Measurements from ENCODE around the gene MUSTN1. TPM values are rescaled to one million over a fixed set of nuclear protein-coding genes. Genes with fewer than 3 reads are reported as not detected.
A peak's percentile ranks its signal among the peaks of the same experiment; 100 is the strongest.

MUSTN1 gene
- total and polyA plus RNA-seq, 2 donors (not counting 3 experiments of a cell fraction or from before 2014, with no cell fraction given) = 1.1 to 2.2 TPM

GRCh38 chr3:52851348-52851747 lies 16.5 kb upstream of the MUSTN1 start:
- no peak overlapping the region for H2AFZ ChIP-seq (ENCODE audit: low read depth, low read length)

DNA sequence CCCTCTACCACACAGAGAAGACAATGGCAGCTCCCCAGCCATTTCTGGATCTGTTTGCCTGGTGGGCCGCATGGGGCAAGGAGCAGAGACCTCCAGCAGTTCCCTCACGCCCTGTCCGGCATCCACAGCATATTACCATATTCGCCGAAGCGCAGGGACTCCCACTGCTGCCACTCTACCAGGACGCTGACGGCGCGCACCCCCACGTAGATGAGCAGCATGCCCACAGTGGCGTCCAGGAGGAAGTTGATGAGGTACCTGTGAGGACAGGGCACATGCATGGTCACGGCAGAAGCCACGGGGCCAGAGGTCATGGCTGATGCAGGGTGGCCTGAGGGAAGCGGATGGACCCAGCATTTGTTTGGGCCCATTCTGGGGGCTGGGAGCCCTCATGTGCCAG lies 14.8 kb upstream of the MUSTN1 start:
- Histone ChIP-seq H3K9me1 (replicated peaks; ENCODE audit: control insufficient read depth, extremely low read depth, insufficient read depth, low read length) (no peaks in the 10 kb centered on the region), H3K36me3 (ENCODE audit: control insufficient read depth in 2 of 2, extremely low read depth in 1 of 2, insufficient read depth in 2 of 2, low read length in 2 of 2) (peaks cover 0 to 5% of the 10 kb centered on the region in 2 experiments), H3K9ac (replicated peaks; ENCODE audit: extremely low read depth, insufficient read depth, low read length) (no peak overlapping the region), H4K20me1 (replicated peaks; ENCODE audit: control insufficient read depth, extremely low read depth, insufficient read depth, low read length) (no peaks in the 10 kb centered on the region), H3K4me2 (ENCODE audit: insufficient read depth, low read length) (no peak overlapping the region), H3K79me2 (ENCODE audit: control insufficient read depth, insufficient read depth, low read length) (no peaks in the 10 kb centered on the region), H3K27me3 (ENCODE audit: control insufficient read depth in 2 of 2, insufficient read depth in 2 of 2, low read length in 2 of 2) (no peaks in the 10 kb centered on the region), H3K4me3 (replicated peaks in 1 of 3; ENCODE audit: insufficient read depth in 1 of 3, low read depth in 1 of 3, low read length in 3 of 3) (no peak overlapping the region), H2AFZ (ENCODE audit: low read depth, low read length) (no peak overlapping the region), H3K4me1 (ENCODE audit: control insufficient read depth, extremely low read depth, insufficient read depth, low read length) (no peaks in the 10 kb centered on the region), H3K27ac (ENCODE audit: insufficient read depth, low read depth, low read length) (no peak overlapping the region), H3K9me3 (replicated peaks; ENCODE audit: control insufficient read depth, insufficient read depth, low read length) (no peaks in the 10 kb centered on the region)
- ChIA-PET CTCF (interaction anchor here (1.1 to 2.1 kb wide), 3 partner anchors 11 to 51 kb away, joined by 3 to 7 read pairs (median 6); no protein-coding TSS in a partner anchor), POLR2A (no interaction called here)
- DNase-seq (ENCODE audit: low read depth, low spot score) (no peak), FAIRE-seq (no peak)
- dilution Hi-C loops (cut with MboI; ENCODE audit: extremely low pct_ligation_motif_present, low sequenced_read_pairs) (no loop called here), intact Hi-C loops (cut with micrococcal nuclease) (no loop called here)
- TF ChIP-seq MAX (IDR thresholded peaks at IDR 0.05; ENCODE audit: insufficient read depth, insufficient read length) (no peak), MYC (IDR thresholded peaks at IDR 0.05; ENCODE audit: low read depth, low read length) (no peak), FOS (IDR thresholded peaks at IDR 0.05; ENCODE audit: borderline replicate concordance, insufficient read depth, low read length) (no peak), GATA2 (IDR thresholded peaks at IDR 0.05; ENCODE audit: insufficient read depth, insufficient read length, low read depth, low read length) (no peak), JUN (IDR thresholded peaks at IDR 0.05; ENCODE audit: borderline replicate concordance, insufficient read depth, insufficient read length, low read depth) (no peak)
- BruUV-seq (replicated peaks) = no TSS peak

More at GRCh38 chr3:52851348-52851747, 16.5 kb upstream of the MUSTN1 start:
- peak; percentile 39 for DNase-seq (ENCODE audit: low read depth, low spot score)
- Histone ChIP-seq H3K9ac (replicated peaks; ENCODE audit: extremely low read depth, insufficient read depth, low read length) (no peak overlapping the region), H3K4me3 (replicated peaks in 1 of 3; ENCODE audit: insufficient read depth in 1 of 3, low read depth in 1 of 3, low read length in 3 of 3) (no peak overlapping the region), H3K4me2 (ENCODE audit: insufficient read depth, low read length) (no peak overlapping the region), H4K20me1 (replicated peaks; ENCODE audit: control insufficient read depth, extremely low read depth, insufficient read depth, low read length) (no peaks in the 10 kb centered on the region), H3K36me3 (ENCODE audit: control insufficient read depth in 2 of 2, extremely low read depth in 1 of 2, insufficient read depth in 2 of 2, low read length in 2 of 2) (peaks cover 0 to 5% of the 10 kb centered on the region in 2 experiments), H3K9me3 (replicated peaks; ENCODE audit: control insufficient read depth, insufficient read depth, low read length) (no peaks in the 10 kb centered on the region), H3K79me2 (ENCODE audit: control insufficient read depth, insufficient read depth, low read length) (no peaks in the 10 kb centered on the region), H3K4me1 (ENCODE audit: control insufficient read depth, extremely low read depth, insufficient read depth, low read length) (no peaks in the 10 kb centered on the region), H3K9me1 (replicated peaks; ENCODE audit: control insufficient read depth, extremely low read depth, insufficient read depth, low read length) (no peaks in the 10 kb centered on the region), H3K27me3 (ENCODE audit: control insufficient read depth in 2 of 2, insufficient read depth in 2 of 2, low read length in 2 of 2) (no peaks in the 10 kb centered on the region), H3K27ac (ENCODE audit: insufficient read depth, low read depth, low read length) (no peak overlapping the region)
- TF ChIP-seq CTCF (IDR thresholded peaks at IDR 0.05; ENCODE audit: extremely low read depth in 1 of 2, insufficient read depth in 1 of 2, low read depth in 1 of 2, low read length in 2 of 2) (peak; percentile 34 to 56), JUN (IDR thresholded peaks at IDR 0.05; ENCODE audit: borderline replicate concordance, insufficient read depth, insufficient read length, low read depth) (no peak)
- BruUV-seq (replicated peaks) = no TSS peak
- intact Hi-C loops (cut with micrococcal nuclease) (loop anchor here (1.0 kb wide), 2 partner anchors 83 to 221 kb away; no protein-coding TSS in a partner anchor), dilution Hi-C loops (cut with MboI; ENCODE audit: extremely low pct_ligation_motif_present, low sequenced_read_pairs) (no loop called here)
- POLR2A ChIA-PET = no interaction called here
- no peak for FAIRE-seq
- CTCF ChIA-PET = interaction anchor here (1.0 to 2.1 kb wide), 4 partner anchors 9 to 220 kb away, joined by 3 to 7 read pairs (median 4); no protein-coding TSS in a partner anchor
